SHP77 treated with DMSO at 0.1 percent for 48 hours (cell line): Measurements from ENCODE around the gene PAWR.
"Not testable (repeated sequence)": the region's sequence is repeated elsewhere in the genome, so short reads cannot be mapped to it uniquely, and the experiment has no call there.

Experiments
- DNase-seq: peaks from one replicate; lab custom pipeline; 2025; lab: John Stamatoyannopoulos, UW

PAWR gene

DNA sequence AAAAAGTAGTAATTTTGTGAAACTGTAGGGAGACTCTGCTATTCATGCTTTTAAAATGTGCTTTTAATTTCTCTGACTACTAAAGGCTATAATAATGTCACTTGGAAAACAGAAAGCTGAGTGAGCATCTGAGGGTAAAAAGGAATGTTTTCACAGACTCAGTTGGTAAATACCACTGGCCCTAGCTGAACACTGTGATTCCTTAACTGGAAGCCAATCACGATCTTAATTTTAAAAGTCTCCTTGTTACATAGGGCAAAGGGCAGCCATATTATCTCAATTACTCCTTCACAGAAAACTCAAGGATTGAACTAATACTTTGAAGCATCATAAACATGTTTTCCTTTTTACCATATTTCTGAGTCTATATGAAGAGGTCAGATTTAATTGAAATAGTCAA lies 41.9 kb downstream of the PAWR start:
- DNase-seq: no peak

GRCh38 chr12:79646843-79647242 lies 43.9 kb downstream of the PAWR start:
- not testable (repeated sequence) for DNase-seq

DNA sequence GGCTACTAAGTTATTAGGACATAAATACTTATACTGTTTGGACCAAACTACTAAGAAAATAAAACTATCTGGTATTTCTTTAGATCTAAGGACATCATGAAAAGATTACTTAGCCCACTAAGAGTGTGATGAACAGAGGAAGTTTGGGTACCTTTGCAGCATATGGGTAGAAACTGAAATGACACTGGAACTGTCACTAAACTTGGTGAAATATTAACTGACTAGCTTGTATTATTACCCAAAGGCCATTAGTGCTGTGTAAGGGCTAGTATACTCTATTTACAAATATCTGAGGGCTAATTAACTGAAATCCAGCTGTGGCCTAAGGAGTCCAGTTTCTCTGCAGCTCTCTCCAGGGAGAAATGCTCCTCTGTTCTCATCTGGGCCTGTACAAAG lies 45.5 kb downstream of the PAWR start:
- DNase-seq: no peak

DNA sequence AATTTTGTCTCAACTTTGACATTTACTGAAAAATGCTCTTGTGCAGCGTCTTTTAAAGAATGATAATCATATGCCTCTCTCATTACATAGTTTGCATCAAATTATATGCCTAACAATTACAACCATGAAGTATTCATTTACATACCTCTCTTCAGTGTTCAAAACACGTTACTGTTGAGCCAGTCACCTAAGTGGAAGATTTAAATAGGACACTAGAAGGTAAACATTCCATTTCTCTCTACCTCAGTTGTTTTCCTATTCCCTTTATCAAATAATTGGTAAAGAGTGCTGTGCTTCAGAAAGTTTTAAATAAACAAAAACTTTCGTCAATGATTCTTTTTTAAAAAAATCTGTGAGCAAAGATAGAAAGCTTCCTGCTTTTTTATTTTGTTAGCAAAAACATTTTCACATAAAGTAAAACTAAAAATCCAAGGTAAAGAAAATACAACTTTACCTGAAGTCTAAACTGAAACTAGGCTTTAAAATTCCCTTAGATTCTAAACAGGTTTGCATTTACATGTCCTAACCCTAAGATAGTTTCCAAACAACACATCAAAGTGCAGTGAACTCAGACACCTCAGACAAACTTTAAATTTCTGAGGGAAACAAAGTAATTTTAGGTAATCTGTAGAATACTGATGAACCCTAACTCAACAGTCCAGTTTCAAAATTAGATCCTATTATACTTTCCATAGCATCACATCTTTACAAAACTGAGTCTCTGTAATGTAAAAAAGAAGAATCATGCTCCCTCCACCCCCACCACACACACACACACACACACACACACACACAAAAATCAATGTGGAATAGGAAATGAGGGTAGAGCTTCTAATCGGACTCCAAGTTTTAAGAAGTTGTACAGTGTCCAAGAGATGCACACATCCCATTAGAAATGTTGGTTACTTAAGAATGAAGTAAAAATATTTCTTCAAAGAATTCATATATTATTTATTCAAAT lies 46.2 kb downstream of the PAWR start:
- no peak for DNase-seq

- DNase-seq: no peak
These were observed 46.9 kb downstream of the PAWR start for GRCh38 chr12:79643821-79644220.

DNA sequence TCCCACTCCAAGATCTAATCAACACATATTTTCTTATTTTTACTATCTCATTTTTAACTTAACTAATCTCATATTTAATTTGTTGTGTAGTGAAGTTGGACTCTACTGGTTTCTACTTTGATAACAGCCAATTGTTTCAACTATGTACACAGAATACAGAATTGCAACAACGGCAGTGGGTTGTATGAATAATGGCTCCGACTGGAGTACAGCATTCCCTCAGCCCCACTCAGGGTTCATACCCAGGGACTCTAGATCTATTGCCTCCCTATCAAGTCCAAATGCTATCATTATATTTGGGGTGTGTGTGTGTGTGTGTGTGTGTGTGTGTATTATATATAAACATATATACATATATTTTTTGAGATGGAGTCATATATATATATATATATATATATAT lies 52.3 kb downstream of the PAWR start:
- DNase-seq: no peak

DNA sequence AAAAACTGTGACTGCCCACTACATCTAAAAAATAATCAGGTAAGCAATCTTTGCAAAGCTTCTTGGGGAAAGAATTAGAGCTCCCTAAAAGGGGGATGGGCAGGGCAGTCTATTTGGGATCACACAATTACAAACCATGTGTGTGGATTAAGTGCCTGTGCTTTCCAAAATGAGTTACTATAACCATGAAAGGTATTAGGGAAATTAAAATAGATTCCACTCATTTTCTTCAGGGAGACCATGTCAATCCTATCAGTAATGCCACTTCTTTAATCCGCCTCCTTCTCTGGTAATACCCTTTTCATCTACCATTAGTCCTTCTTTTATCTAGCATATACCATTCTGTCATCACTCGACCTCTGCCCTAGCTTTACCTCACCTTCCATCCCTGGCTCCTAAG lies 53.7 kb downstream of the PAWR start:
- no peak for DNase-seq

DNA sequence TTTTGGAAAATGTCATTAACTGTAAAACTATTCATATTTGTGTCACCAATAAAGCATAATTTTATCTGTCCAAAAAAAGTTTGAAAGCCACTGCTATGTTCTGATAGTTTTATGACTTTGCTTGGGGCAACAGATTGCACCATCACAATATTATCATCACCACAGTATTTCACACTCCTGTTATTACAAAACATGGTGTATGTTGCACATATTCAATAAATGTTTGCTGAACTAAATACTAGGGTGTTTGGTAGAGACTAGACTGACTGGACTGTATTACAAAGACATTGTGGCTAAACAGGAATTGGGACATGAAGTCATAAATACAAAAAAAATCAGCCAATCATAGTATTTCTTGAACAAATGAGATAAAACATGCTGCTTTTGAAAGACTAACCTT lies 55.1 kb downstream of the PAWR start:
- no peak for DNase-seq

DNA sequence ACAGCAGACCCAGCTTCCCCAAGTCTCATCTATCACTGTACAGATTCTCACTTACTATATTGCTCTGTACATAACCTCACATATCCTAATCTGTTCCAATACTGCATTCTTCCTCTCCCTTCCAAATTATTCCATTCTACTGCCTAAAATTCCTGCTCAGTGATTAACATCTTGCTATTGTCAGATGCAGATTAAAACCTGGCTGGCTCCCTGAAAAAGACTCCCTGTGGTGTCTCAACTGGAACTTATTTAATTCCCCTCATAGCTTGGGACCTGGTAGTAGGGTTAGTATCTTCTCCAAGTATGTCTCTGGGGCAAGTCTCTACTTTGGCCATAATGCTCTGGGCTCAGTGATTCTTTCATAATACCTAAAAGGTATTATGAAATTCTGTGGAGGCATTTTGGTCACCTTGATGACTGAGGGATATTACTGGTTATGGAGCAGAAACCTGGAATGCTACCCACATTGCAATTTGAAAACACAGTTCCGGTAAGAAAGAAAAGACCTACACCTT lies 55.8 kb downstream of the PAWR start:
- no peak for DNase-seq

- DNase-seq: no peak
These were observed 61.2 kb downstream of the PAWR start for GRCh38 chr12:79629561-79629960.

DNA sequence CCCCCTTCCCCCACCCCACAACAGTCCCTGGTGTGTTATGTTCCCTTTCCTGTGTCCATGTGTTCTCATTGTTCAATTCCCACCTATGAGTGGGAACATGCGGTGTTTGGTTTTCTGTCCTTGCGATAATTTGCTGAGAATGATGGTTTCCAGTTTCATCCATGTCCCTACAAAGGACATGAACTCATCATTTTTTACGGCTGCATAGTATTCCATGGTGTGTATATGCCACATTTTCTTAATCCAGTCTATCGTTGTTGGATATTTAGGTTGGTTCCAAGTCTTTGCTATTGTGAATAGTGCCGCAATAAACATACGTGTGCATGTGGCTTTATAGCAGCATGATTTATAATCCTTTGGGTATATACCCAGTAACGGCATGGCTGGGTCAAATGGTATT lies 64.0 kb downstream of the PAWR start:
- not testable (repeated sequence) for DNase-seq

DNA sequence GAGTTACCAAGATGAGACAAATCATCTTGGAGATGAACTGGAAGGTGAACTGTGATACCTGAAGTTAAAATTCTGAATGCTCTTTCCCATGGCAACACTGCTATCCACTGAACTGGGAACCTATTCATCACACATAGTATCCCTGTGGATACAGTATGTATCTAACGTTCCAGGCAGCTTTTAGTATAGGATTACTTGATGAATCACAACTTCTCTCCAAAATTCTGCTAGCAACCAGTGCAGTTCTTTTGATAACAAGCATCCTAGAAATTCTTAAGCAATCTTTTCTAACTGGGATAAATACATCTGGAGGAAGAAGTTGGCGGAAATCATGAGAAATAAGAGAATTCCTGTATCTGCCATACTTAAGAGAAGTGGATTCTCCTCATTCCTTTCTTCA lies 66.4 kb downstream of the PAWR start:
- DNase-seq: no peak

DNA sequence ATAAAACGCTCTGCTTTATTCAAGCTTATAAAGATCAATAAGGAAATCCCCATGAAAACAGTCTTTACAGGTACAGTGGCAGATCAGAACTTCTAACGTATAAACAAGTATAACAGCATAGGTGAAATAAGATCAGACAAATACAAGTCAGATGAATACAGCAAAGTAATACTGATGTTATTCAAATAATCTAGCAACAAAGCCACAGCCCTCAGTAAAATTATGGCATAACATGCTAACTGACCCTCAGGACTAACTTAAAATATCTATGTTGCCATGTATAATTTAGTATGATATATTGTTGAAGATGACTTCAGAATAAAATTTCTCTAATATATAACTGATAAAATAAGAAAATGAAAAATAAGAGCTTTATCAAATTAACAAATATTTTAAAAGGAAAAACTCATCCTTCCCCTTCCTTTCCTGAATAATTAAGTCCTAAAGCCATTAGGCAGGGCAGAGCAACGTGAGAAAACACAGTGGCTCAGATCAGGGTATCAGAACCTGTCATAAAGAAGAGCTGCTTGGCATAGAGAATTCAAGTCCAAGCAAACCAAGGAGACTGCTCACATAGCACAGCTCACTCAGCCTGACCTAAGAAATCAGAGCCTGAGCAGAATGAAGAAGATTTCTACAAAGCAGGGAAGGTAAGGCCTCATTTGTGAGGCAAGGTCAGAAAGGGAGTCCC lies 70.7 kb downstream of the PAWR start:
- DNase-seq: no peak

- DNase-seq: no peak
These were observed 71.8 kb downstream of the PAWR start for GRCh38 chr12:79618848-79619404.

GRCh38 chr12:79617696-79618095 lies 73.1 kb downstream of the PAWR start:
- no peak for DNase-seq

DNA sequence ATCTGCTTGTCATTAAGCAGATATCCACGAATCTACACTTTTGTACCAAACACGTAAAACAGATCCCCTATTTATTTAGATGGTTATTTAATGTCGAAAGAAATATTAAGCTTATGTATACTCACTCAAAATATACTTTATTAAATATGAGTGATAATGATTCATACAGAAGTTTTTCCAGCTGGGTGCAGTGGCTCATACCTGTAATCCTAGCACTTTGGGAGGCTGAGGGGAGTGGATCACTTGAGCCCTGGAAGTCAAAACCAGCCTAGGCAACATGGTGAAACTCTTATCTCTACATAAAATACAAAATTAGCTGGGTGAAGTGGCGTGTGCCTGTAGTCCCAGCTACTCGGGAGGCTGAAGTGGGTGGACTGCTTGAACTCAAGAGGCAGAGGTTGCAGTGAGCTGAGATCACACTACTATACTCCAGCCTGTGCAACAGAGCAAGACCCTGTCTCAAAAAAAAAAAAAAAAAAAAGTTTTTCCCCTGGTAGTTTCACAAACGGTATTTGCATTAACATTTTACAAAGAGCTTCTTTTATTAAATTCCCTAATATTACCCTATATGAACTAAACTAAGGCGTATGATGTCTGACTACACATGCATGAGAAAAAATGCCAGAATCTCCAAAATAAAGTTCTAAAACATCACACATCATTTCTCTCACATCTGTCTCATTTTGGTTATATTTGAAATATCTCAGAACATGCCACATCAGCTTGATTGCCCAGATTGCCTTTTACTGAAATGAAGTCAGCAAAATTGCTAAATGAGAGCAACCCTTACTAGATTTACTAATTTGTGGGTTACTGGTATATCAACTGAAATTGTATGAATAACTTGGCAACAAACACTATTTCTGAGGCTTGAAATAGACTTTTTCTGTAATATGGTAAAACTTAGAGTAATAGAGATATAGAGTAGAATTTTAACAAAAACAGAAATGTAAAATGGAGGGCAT lies 74.9 kb downstream of the PAWR start:
- no peak for DNase-seq

GRCh38 chr12:79614730-79615129 lies 76.0 kb downstream of the PAWR start:
- DNase-seq: no peak

GRCh38 chr12:79601908-79602307 lies 88.9 kb downstream of the PAWR start:
- no peak for DNase-seq

DNA sequence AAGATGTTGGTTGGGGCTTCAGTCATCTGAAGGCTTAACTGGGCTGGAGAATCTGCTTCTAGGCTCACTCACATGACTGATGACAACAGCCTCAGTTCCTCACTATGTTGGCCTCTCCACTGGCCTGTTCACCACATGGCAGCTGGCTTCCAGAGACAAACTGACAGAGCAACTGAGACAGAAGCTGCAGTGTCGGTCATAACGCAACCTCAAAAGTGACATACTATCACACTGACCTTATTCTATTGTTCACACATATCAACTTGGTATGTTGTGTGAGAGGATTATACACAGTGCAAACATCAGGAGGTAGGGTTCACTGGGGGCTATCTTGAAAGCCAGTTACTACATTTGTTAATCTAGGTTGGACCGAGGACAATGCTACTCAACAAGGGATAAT lies 92.9 kb downstream of the PAWR start:
- no peak for DNase-seq

GRCh38 chr12:79596719-79597350 lies 93.9 kb downstream of the PAWR start:
- DNase-seq: no peak

DNA sequence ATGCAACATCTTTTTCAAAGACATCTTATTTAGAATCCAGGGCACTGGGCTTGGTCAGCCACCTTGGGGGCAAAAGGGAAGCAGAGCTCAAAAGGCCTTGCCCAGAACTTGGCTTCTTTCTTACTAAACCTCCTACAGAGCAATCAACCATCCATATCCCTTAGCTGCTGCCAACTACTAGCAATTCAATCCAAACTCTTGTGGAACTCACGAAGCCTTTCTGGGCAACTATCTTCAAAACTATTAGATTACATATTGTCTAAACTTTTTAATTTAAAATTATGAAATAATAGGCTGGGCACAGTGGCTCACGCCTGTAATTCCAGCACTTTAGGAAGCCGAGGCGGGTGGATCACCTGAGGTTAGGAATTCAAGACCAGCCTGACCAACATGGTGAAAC lies 95.5 kb downstream of the PAWR start:
- DNase-seq: no peak
